Suprapubic skin (tissue), 4 donors: ENCODE data around the gene RBL1.
"Not testable (repeated sequence)": the region's sequence is repeated elsewhere in the genome, so short reads cannot be mapped to it uniquely, and the experiment has no call there.

Source experiments
- EP300 ChIP-seq: sonication (generic); formaldehyde crosslinking; IDR thresholded peaks from one replicate; pipeline ENCODE4 v1.6.1; 2017; ENCODE audit warnings: antibody characterized with exemption
- POLR2A ChIP-seq, 2 donors: fragments of 450-650 bp; IDR thresholded peaks; one replicate each; pipeline ENCODE4 v1.6.1; 2017; ENCODE audit warnings: antibody characterized with exemption in 2 of 2, mild to moderate bottlenecking in 2 of 2, moderate library complexity in 2 of 2
- POLR2AphosphoS5 ChIP-seq, 3 donors: sonication (generic); formaldehyde crosslinking; IDR thresholded peaks; one replicate each; pipeline ENCODE4 v1.6.1; 2017; ENCODE audit warnings: antibody characterized with exemption in 3 of 3
- TF ChIP-seq, protein P1 (sequence below), 2 donors: fragments of 200-600 bp in 1 of 2; fragments of 450-650 bp in 1 of 2; sonication (generic) in 1 of 2; IDR thresholded peaks; one replicate each; pipeline ENCODE4 v1.5.1; 2016 to 2019; ENCODE audit warnings: antibody characterized with exemption in 2 of 2, mild to moderate bottlenecking in 1 of 2, moderate library complexity in 1 of 2

GRCh38 chr20:36962354-36962941 lies 133.3 kb downstream of the RBL1 start:
- not testable (repeated sequence) for TF ChIP-seq POLR2A (IDR thresholded peaks at IDR 0.05); EP300; POLR2AphosphoS5 (IDR thresholded peaks at IDR 0.05)
- TF ChIP-seq, protein P1, sequence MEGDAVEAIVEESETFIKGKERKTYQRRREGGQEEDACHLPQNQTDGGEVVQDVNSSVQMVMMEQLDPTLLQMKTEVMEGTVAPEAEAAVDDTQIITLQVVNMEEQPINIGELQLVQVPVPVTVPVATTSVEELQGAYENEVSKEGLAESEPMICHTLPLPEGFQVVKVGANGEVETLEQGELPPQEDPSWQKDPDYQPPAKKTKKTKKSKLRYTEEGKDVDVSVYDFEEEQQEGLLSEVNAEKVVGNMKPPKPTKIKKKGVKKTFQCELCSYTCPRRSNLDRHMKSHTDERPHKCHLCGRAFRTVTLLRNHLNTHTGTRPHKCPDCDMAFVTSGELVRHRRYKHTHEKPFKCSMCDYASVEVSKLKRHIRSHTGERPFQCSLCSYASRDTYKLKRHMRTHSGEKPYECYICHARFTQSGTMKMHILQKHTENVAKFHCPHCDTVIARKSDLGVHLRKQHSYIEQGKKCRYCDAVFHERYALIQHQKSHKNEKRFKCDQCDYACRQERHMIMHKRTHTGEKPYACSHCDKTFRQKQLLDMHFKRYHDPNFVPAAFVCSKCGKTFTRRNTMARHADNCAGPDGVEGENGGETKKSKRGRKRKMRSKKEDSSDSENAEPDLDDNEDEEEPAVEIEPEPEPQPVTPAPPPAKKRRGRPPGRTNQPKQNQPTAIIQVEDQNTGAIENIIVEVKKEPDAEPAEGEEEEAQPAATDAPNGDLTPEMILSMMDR (IDR thresholded peaks at IDR 0.05) = not testable (repeated sequence)
